ENCODE measurements around the gene KRTAP12-3.

The KRTAP12-3 gene

DNA sequence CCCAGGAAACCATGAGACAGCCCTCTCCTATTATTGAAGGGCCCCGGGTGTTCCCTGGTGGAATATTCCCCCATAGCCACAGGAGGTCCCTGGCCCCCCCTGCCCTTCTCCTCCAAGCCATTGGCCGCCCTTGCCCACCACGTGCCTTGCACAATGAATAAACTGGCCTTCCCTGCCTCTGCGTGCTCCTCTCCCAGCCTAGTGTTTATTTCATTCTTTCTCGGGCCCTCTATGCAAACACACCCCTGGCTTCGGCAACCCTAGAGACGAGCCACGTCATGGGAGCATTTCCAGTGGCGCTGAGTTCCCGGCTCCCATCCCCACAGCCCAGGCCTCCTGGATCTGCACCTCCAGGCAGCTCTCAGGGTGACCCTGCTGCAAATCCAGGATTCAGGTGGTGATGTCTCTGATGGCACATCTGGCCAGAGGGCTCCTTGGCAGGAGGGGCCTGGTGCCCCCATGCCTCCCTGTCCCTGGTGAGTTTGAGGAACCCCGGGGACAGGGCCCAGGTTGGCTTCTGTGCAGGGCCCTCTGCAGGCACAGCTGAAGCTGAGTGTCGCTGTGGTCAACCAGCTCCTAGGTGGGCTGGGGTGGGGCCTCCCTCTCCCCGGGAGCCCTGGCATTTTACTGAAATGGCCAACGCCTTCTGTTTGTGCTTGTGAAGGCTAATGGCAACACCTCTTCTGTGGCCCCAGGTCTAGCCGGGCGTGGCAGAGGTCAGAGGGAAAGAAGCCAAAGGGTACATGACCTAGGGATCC is 45.4 kb downstream of the KRTAP12-3 start:
- no peak for DNase-seq (ENCODE audit: low read depth in 2 of 2)

DNA sequence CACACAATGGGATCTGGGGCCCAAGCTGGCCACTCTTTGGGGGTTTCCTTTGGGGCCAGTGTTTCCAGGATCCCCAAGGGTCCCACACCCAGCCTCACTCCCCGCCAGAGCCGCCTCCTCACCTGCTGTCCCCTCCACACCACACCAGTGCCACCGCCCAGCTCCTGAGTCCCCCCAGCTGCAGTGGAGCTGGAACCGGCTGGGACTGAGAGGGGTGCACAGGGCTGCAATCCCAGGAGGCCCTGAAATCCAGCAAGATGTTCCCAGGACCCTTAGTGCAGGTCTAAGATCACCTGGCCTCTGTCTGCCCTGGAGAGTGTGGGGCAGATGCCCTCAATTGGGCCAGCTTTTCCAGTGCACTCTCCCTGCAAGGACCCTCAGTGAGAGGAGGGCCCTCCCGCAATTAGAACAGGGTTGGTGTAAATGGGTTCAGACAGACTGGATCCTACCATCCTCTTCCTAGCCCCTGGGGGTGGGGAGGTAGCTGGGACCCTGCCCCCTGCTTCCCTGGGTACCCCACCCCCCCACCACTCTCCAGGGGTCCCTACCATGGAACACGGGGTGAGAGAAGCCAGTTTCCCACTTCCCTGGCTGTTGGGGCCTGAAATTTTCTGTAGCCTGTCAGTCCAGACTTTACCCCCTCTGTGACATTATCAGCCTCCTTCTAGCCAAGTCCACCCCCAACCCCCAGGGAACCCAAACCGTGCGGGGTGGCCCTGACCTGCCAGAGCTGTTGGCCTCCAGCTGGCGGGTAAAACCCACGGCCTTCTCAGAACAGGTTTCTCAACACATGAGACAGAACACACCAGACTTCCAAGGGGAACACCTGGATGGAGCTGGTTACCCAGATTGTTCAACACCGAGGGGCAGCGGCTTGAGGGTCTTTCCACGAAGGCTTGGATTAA is 46.3 kb downstream of the KRTAP12-3 start:
- DNase-seq (ENCODE audit: low read depth in 2 of 2), result no peak

DNA sequence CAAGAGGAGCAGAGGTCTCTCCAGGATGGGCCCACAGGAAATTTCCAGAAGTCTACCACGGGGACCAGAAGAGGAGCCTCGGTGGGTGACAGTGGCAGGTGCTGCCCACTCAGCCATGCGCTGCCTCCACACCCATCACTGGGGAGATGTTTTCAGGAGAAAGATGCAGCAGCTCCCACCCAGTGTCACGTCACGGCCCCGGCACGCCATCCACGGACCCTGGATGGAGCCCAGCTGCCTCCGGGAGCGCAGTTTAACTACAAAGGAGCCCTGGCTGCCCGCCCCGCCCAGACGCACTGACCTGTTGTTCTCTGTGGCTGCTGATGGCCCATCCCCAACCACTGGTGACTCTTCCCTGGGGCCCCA is 46.9 kb downstream of the KRTAP12-3 start:
- no peak for DNase-seq (ENCODE audit: low read depth in 2 of 2)

- no peak for DNase-seq (ENCODE audit: low read depth in 2 of 2)
These were observed 48.4 kb downstream of the KRTAP12-3 start for GRCh38 chr21:44706026-44706705.

GRCh38 chr21:44706706-44707581 is 49.2 kb downstream of the KRTAP12-3 start:
- no peak for DNase-seq (ENCODE audit: low read depth in 2 of 2)
